HCT116 (cell line): Measurements from ENCODE around the gene MRPL37. TPM values are rescaled to one million over a fixed set of nuclear protein-coding genes. Genes with fewer than 3 reads are reported as not detected.

ENCODE experiments used
- ATAC-seq: fragments of 200-7000 bp; cut with Tn5 transposase; 2 replicates; pipeline ENCODE4 v1.9.1; 2020; ENCODE audit warnings: mild to moderate bottlenecking, moderate library complexity
- BruUV-seq: library from RNA; stranded (reverse); fragments of 400-500 nt; replicated peaks from 2 replicates; lab custom pipeline; 2021; lab: Mats Ljungman, UMichigan
- CTCF ChIA-PET: fragments of 300-600 bp; sonication (Branson Sonifier 250); formaldehyde crosslinking; loops from one replicate; lab custom pipeline; 2021; ENCODE audit warnings: antibody characterized with exemption; lab: Charles Lee
- POLR2A ChIA-PET: fragments of 300-600, 350-600 bp; sonication (Branson Sonifier 250); formaldehyde crosslinking; loops from one replicate; lab custom pipeline; 2021; ENCODE audit warnings: antibody characterized with exemption; lab: Charles Lee
- RAD21 ChIA-PET, 2 experiments: fragments of 300-600 bp; sonication (Branson Sonifier 250); formaldehyde crosslinking; loops; one replicate each; lab custom pipeline; 2023; ENCODE audit warnings: low total read pairs in 2 of 2; ENCODE audit not compliant: uncharacterized antibody in 2 of 2, unreplicated experiment in 2 of 2, low non-redundant PET in 1 of 2; lab: Charles Lee
- DNase-seq: peaks from one replicate; pipeline ENCODE4 v3.0.0-alpha.2; 2010; ENCODE audit warnings: low read depth, low spot score
- H2AFZ ChIP-seq: fragments of 200-600 bp; shearing (Covaris generic), sonication (generic); 2 replicates; pipeline ENCODE4 v1.6.1; 2017; ENCODE audit warnings: low read depth, mixed run types, mixed read lengths, antibody characterized with exemption, low read length; ENCODE audit not compliant: poor library complexity, severe bottlenecking
- H3K27ac ChIP-seq: 2 replicates; pipeline ENCODE4 v1.5.1; 2012; ENCODE audit warnings: low read depth, low read length
- H3K27me3 ChIP-seq: fragments of 200-600 bp; sonication (generic); 2 replicates; pipeline ENCODE4 v1.6.1; 2016; ENCODE audit warnings: mixed run types, low read length, mixed read lengths; ENCODE audit not compliant: insufficient read depth
- H3K36me3 ChIP-seq, 2 experiments: fragments of 200-500 bp in 1 of 2; fragments of 200-600 bp in 1 of 2; sonication (Bioruptor generic) in 1 of 2; sonication (generic) in 1 of 2; 2 replicates each; pipeline versions ENCODE4 v1.5.1 to v1.6.1; 2014 to 2016; ENCODE audit warnings: low read length in 2 of 2, inconsistent platforms in 1 of 2, mixed read lengths in 1 of 2, mixed run types in 1 of 2; ENCODE audit not compliant: insufficient read depth in 2 of 2, control insufficient read depth in 1 of 2
- H3K4me1 ChIP-seq, 2 experiments: fragments of 200-600 bp in 1 of 2; sonication (generic) in 1 of 2; 2 replicates each; pipeline versions ENCODE4 v1.5.1 to v1.6.1; 2012 to 2017; ENCODE audit warnings: low read length in 2 of 2, inconsistent platforms in 1 of 2, mild to moderate bottlenecking in 1 of 2, mixed read lengths in 1 of 2, mixed run types in 1 of 2, moderate library complexity in 1 of 2; ENCODE audit not compliant: insufficient read depth in 2 of 2, control insufficient read depth in 1 of 2
- H3K4me2 ChIP-seq: fragments of 200-600 bp; sonication (generic); 2 replicates; pipeline ENCODE4 v1.6.1; 2017; ENCODE audit warnings: mixed run types, low read length, mixed read lengths
- H3K4me3 ChIP-seq, 2 experiments: fragments of 200-600 bp in 1 of 2; sonication (generic) in 1 of 2; replicated peaks in 1 of 2; 2 replicates each; pipeline ENCODE4 v1.5.1; 2011 to 2016; ENCODE audit warnings: low read length in 2 of 2, control low read depth in 1 of 2, low read depth in 1 of 2, mild to moderate bottlenecking in 1 of 2, mixed read lengths in 1 of 2, mixed run types in 1 of 2
- H3K79me2 ChIP-seq: fragments of 200-600 bp; sonication (generic); 2 replicates; pipeline ENCODE4 v1.6.1; 2017; ENCODE audit warnings: mild to moderate bottlenecking, mixed run types, low read length, moderate library complexity, mixed read lengths; ENCODE audit not compliant: insufficient read depth
- H3K9ac ChIP-seq: fragments of 200-600 bp; sonication (generic); 2 replicates; pipeline ENCODE4 v1.6.1; 2016; ENCODE audit warnings: low read length, mixed read lengths
- H3K9me2 ChIP-seq: fragments of 200-600 bp; sonication (generic), shearing (Covaris generic); 2 replicates; pipeline ENCODE4 v1.6.1; 2017; ENCODE audit warnings: mixed run types, mild to moderate bottlenecking, moderate library complexity; ENCODE audit not compliant: insufficient read depth
- H3K9me3 ChIP-seq, 2 experiments: fragments of 200-500 bp in 1 of 2; fragments of 200-600 bp in 1 of 2; sonication (Bioruptor generic) in 1 of 2; sonication (generic) in 1 of 2; 2 replicates each; pipeline ENCODE4 v1.6.1; 2014 to 2017; ENCODE audit warnings: low read length in 2 of 2, mixed read lengths in 2 of 2, inconsistent platforms in 1 of 2, low read depth in 1 of 2, mild to moderate bottlenecking in 1 of 2, mixed run types in 1 of 2, moderate library complexity in 1 of 2; ENCODE audit not compliant: control insufficient read depth in 1 of 2, insufficient read depth in 1 of 2
- H4K20me1 ChIP-seq: fragments of 200-600 bp; sonication (generic), shearing (Covaris generic); 2 replicates; pipeline ENCODE4 v1.6.1; 2017; ENCODE audit warnings: mixed run types, mild to moderate bottlenecking, moderate library complexity; ENCODE audit not compliant: insufficient read depth
- EZH2 ChIP-seq: fragments of 200-600 bp; sonication (generic); IDR thresholded peaks from 2 replicates; pipeline ENCODE4 v1.6.1; 2017; ENCODE audit warnings: antibody characterized with exemption, mixed run types
- SRF ChIP-seq: IDR thresholded peaks from 2 replicates; pipeline ENCODE4 v1.6.1; 2012; ENCODE audit warnings: low read depth
- ZBTB33 ChIP-seq: IDR thresholded peaks from 2 replicates; pipeline ENCODE4 v1.6.1; 2011; ENCODE audit warnings: mild to moderate bottlenecking, low read length, moderate library complexity; ENCODE audit not compliant: insufficient replicate concordance; ENCODE audit errors: extremely low read depth
- intact Hi-C: fragments of 100-400 bp; cut with micrococcal nuclease; formaldehyde crosslinking; loops from 2 replicates; pipeline ENCODE4 v1.10.0; 2022
- total RNA-seq: library from RNA; stranded (reverse); gene quantifications from one replicate; pipeline ENCODE4 v1.2.1, GENCODE V29; 2021; ENCODE audit not compliant: unreplicated experiment

MRPL37 gene
- total RNA-seq, 1 experiment from 2014 or later = 132 TPM

DNA sequence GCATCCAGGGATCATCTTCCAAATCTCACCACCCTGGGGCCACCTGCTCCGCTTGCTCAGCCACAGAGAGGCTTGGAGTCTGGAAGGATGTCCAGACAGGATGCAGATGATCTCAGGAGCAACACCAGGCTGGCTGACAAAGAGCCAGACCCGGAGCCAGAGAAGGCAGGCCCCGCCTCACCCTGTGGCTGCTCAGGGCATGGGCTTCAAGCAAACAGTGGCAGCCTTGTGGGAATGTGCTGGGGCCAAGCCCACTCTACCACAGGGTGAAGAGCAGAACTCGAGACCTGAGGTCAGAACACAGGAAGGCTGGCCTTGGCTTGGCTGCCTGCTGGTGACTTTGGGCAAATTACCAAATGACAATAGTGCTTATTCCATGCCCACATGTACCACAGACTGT lies 45.5 kb downstream of the MRPL37 start (continued):
- TF ChIP-seq ZBTB33 (no peak), SRF (no peak)

DNA sequence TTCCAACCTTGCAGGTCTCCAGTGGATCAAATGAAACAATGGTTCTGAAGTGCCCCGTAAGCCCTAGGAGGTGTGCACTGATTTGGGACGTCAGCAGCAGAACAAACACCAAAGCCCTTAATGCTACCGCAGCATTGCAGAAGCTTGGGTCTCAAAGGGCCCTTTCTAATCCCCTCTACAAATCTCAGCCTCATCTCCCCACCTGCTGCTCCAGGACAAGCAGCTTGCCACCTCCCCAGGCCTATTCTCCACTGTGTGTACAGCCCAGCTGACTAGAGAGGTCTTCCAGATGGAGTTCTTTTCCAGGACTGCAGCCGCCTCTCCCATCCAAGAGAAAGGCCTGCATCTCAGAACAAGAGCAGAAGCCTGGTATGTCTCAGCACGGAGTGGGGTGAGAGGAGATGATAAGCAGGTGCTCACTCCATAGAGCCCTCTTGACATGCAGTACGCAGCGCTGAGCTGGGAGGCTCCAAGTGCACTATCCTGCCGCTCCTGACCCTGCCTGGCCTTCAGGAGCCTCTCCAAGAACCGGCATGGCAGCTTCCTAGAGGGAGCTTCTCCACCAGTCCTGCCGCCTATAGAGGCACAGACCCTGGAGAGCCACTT lies 46.3 kb downstream of the MRPL37 start:
- DNase-seq (no peak), ATAC-seq (no peak)
- Histone ChIP-seq H3K79me2 (no peaks in the 10 kb centered on the region), H3K27ac (no peak overlapping the region), H3K36me3 (no peaks in the 10 kb centered on the region), H3K4me3 (no peak overlapping the region), H2AFZ (no peak overlapping the region), H3K27me3 (no peaks in the 10 kb centered on the region), H4K20me1 (no peaks in the 10 kb centered on the region), H3K9ac (no peak overlapping the region), H3K4me2 (no peak overlapping the region), H3K9me3 (no peaks in the 10 kb centered on the region), H3K4me1 (peaks cover 17 to 29% of the 10 kb centered on the region in 2 experiments), H3K9me2 (no peaks in the 10 kb centered on the region)
- intact Hi-C loops = no loop called here
- CTCF ChIA-PET = interaction anchor here (1.6 kb wide), 1 partner anchor 18 kb away, joined by 3 read pairs; no protein-coding TSS in a partner anchor
- no TSS peak for BruUV-seq
- no peak for TF ChIP-seq EZH2
- RAD21 ChIA-PET = no interaction called here
- POLR2A ChIA-PET = no interaction called here
